HepG2 (cell line): ENCODE measurements around the gene DQX1. TPM values are rescaled to one million over a fixed set of nuclear protein-coding genes. Genes with fewer than 3 reads are reported as not detected.
A peak's percentile ranks its signal among the peaks of the same experiment; 100 is the strongest.

Experiments used
- BORCS8-MEF2B ChIP-seq: sonication (generic); formaldehyde crosslinking; IDR thresholded peaks from 2 replicates; pipeline ENCODE4 v1.8.0; 2022; ENCODE audit warnings: mild to moderate bottlenecking, missing genetic modification reagents
- CBFB ChIP-seq: sonication (generic); formaldehyde crosslinking; IDR thresholded peaks from 2 replicates; pipeline ENCODE4 v1.4.0; 2020; ENCODE audit warnings: missing genetic modification reagents
- ESRRA ChIP-seq: sonication (generic); formaldehyde crosslinking; IDR thresholded peaks from 2 replicates; pipeline ENCODE4 v1.5.1; 2020; ENCODE audit warnings: mild to moderate bottlenecking, low read depth, missing genetic modification reagents
- FOXA1 ChIP-seq, 2 experiments: fragments of 450-650 bp in 1 of 2; sonication (generic) in 1 of 2; formaldehyde crosslinking in 1 of 2; IDR thresholded peaks; 2 replicates each; pipeline versions ENCODE4 v1.4.0 to v1.6.1; 2016 to 2020; ENCODE audit warnings: missing genetic modification reagents in 1 of 2
- GTF2F1 ChIP-seq: fragments of 150-350 bp; IDR thresholded peaks from 2 replicates; pipeline ENCODE4 v1.6.1; 2014; ENCODE audit warnings: low read length
- KDM4B ChIP-seq: sonication (generic); formaldehyde crosslinking; IDR thresholded peaks from 2 replicates; pipeline ENCODE4 v1.4.0; 2020; ENCODE audit warnings: missing genetic modification reagents
- MAZ ChIP-seq, 2 experiments: sonication (generic) in 1 of 2; formaldehyde crosslinking in 1 of 2; IDR thresholded peaks; 2 replicates each; pipeline versions ENCODE4 v1.5.0 to v1.6.1; 2012 to 2020; ENCODE audit warnings: low read depth in 2 of 2, mild to moderate bottlenecking in 2 of 2, borderline replicate concordance in 1 of 2, improper control_type of control experiment in 1 of 2, low read length in 1 of 2, missing genetic modification reagents in 1 of 2, moderate library complexity in 1 of 2
- MEF2D ChIP-seq: sonication (generic); formaldehyde crosslinking; IDR thresholded peaks from 2 replicates; pipeline ENCODE4 v1.5.1; 2020; ENCODE audit warnings: mild to moderate bottlenecking, missing genetic modification reagents
- MXD4 ChIP-seq: IDR thresholded peaks from 2 replicates; pipeline ENCODE4 v1.6.1; 2016; ENCODE audit warnings: mild to moderate bottlenecking, missing biosample characterization, missing genetic modification reagents
- NFKB2 ChIP-seq: sonication (generic); formaldehyde crosslinking; IDR thresholded peaks from 2 replicates; pipeline ENCODE4 v1.4.0; 2020; ENCODE audit warnings: missing genetic modification reagents, borderline replicate concordance
- RBFOX2 ChIP-seq: fragments of 200-400 bp; formaldehyde crosslinking; IDR thresholded peaks from 2 replicates; pipeline ENCODE4 v1.6.1; 2017; ENCODE audit warnings: low read depth, mild to moderate bottlenecking, low read length
- REXO4 ChIP-seq: sonication (generic); formaldehyde crosslinking; IDR thresholded peaks from 2 replicates; pipeline ENCODE4 v1.8.0; 2022; ENCODE audit warnings: missing genetic modification reagents, mild to moderate bottlenecking, borderline replicate concordance
- RNF219 ChIP-seq: sonication (generic); formaldehyde crosslinking; IDR thresholded peaks from 2 replicates; pipeline ENCODE4 v1.5.0; 2020; ENCODE audit warnings: mild to moderate bottlenecking, missing genetic modification reagents
- SALL2 ChIP-seq: sonication (generic); formaldehyde crosslinking; IDR thresholded peaks from 2 replicates; pipeline ENCODE4 v1.8.1; 2023; ENCODE audit warnings: mild to moderate bottlenecking, missing genetic modification reagents, inconsistent platforms
- SPEN ChIP-seq: sonication (generic); formaldehyde crosslinking; IDR thresholded peaks from 2 replicates; pipeline ENCODE4 v1.5.1; 2020; ENCODE audit warnings: low read depth, mild to moderate bottlenecking, missing genetic modification reagents
- TARDBP ChIP-seq: sonication (generic); formaldehyde crosslinking; IDR thresholded peaks from 2 replicates; pipeline ENCODE4 v1.8.0; 2022; ENCODE audit warnings: mild to moderate bottlenecking, missing genetic modification reagents
- U2AF2 ChIP-seq: fragments of 200-400 bp; formaldehyde crosslinking; IDR thresholded peaks from 2 replicates; pipeline ENCODE4 v1.6.1; 2017; ENCODE audit warnings: low read depth, mild to moderate bottlenecking, low read length
- ZFP1 ChIP-seq: IDR thresholded peaks from 2 replicates; pipeline ENCODE4 v1.6.1; 2016
- ZFP36L2 ChIP-seq: sonication (generic); formaldehyde crosslinking; IDR thresholded peaks from 2 replicates; pipeline ENCODE4 v1.4.0; 2020; ENCODE audit warnings: missing genetic modification reagents
- ZKSCAN8 ChIP-seq: IDR thresholded peaks from 2 replicates; pipeline ENCODE4 v1.6.1; 2016; ENCODE audit warnings: borderline replicate concordance, missing genetic modification reagents, missing compliant biosample characterization
- ZMAT3 ChIP-seq: sonication (generic); formaldehyde crosslinking; conservative IDR thresholded peaks from 2 replicates; pipeline ENCODE4 v1.7.0; 2021; ENCODE audit warnings: missing genetic modification reagents
- ZMYM4 ChIP-seq: sonication (generic); formaldehyde crosslinking; IDR thresholded peaks from 2 replicates; pipeline ENCODE4 v1.8.1; 2023; ENCODE audit warnings: mild to moderate bottlenecking, missing genetic modification reagents
- ZNF710 ChIP-seq: sonication (generic); formaldehyde crosslinking; IDR thresholded peaks from 2 replicates; pipeline ENCODE4 v1.5.0; 2020; ENCODE audit warnings: mild to moderate bottlenecking, missing genetic modification reagents, borderline replicate concordance
- ZNF746 ChIP-seq: sonication (generic); formaldehyde crosslinking; IDR thresholded peaks from 2 replicates; pipeline ENCODE4 v1.8.0; 2022; ENCODE audit warnings: mild to moderate bottlenecking, missing genetic modification reagents
- ZNF768 ChIP-seq: sonication (generic); formaldehyde crosslinking; IDR thresholded peaks from 2 replicates; pipeline ENCODE4 v1.4.0; 2020; ENCODE audit warnings: missing genetic modification reagents
- ZNF780A ChIP-seq: sonication (generic); formaldehyde crosslinking; IDR thresholded peaks from 2 replicates; pipeline ENCODE4 v1.8.0; 2022; ENCODE audit warnings: mild to moderate bottlenecking, missing genetic modification reagents, moderate library complexity
- polyA plus RNA-seq, 8 experiments: library from polyadenylated mRNA; depleted of rRNA in 3 of 8; stranded (reverse) in 7 of 8; unstranded in 1 of 8; fragments of >200 nt; fragmentation: Illumina TruSeq in 4 of 8; extraction: Trizol in 4 of 8; gene quantifications; 2 replicates each; pipeline versions ENCODE4 v1.2.1 to v1.2.3, GENCODE V29; 2011 to 2016; ENCODE audit warnings: low read depth in 4 of 8, missing spikeins in 1 of 8, mixed read lengths in 1 of 8; ENCODE audit not compliant: insufficient read depth in 1 of 8
- total RNA-seq, 5 experiments: library from RNA; depleted of rRNA; stranded (reverse); fragments of >200 nt; fragmentation: Illumina TruSeq; extraction: Trizol; gene quantifications; 2 replicates each; pipeline ENCODE4 v1.2.3, GENCODE V29; 2016; ENCODE audit warnings: low read depth in 1 of 5

The DQX1 gene
- total and polyA plus RNA-seq, 2 of the 13 experiments (the other 11 are each of a cell fraction or from before 2014, with no cell fraction given), result 27.6 to 89.8 TPM

GRCh38 chr2:74501335-74502071, 24.5 kb downstream of the DQX1 start (continued):
- TF ChIP-seq ZNF710 (0 out of 2 replicates have a peak, but pooled peaks have one; percentile 8), ZKSCAN8 (CRISPR knock-in tag) (no peak), ZNF768 (no peak), U2AF2 (no peak), ZMYM4 (CRISPR knock-in tag) (0 out of 2 replicates have a peak, but pooled peaks have one; percentile 29), REXO4 (CRISPR knock-in tag) (no peak), SPEN (CRISPR knock-in tag) (no peak; the same call in 1 of the 2 replicates), MXD4 (CRISPR knock-in tag) (no peak), RNF219 (CRISPR knock-in tag) (no peak), ZNF746 (no peak), ESRRA (CRISPR knock-in tag) (no peak), TARDBP (CRISPR knock-in tag) (peak; percentile 31; the same call in 1 of the 2 replicates), NFKB2 (CRISPR knock-in tag) (peak; percentile 37; the same call in 1 of the 2 replicates), ZMAT3 (CRISPR knock-in tag) (no peak; the same call in 1 of the 2 replicates), SALL2 (CRISPR knock-in tag) (no peak), ZFP1 (CRISPR knock-in tag) (no peak), BORCS8-MEF2B (peak; percentile 62; the same call in 1 of the 2 replicates), ZFP36L2 (CRISPR knock-in tag) (no peak), CBFB (CRISPR knock-in tag) (no peak), ZNF780A (CRISPR knock-in tag) (no peak), MEF2D (no peak), MAZ (IDR thresholded peaks at IDR 0.05; ENCODE audit: borderline replicate concordance, low read depth, low read length) (no peak), MAZ (CRISPR knock-in tag; IDR thresholded peaks at IDR 0.05; ENCODE audit: low read depth) (no peak), FOXA1 (IDR thresholded peaks at IDR 0.05) (no peak), FOXA1 (CRISPR knock-in tag; IDR thresholded peaks at IDR 0.05) (no peak), GTF2F1 (no peak), KDM4B (CRISPR knock-in tag) (no peak), RBFOX2 (no peak)
